Neural cell (in vitro differentiated cells): ENCODE results near the gene SYCE3. TPM values are rescaled to one million over a fixed set of nuclear protein-coding genes. Genes with fewer than 3 reads are reported as not detected.

ENCODE experiments used
- H2AFZ ChIP-seq: fragments of 200-600, 300-800 bp; sonication (generic), shearing (Covaris generic); 2 replicates; pipeline ENCODE4 v1.6.0; 2014; ENCODE audit warnings: low read depth, mild to moderate bottlenecking, antibody characterized with exemption, low read length, moderate library complexity
- H3F3A ChIP-seq: fragments of 200-600 bp; shearing (Covaris generic); 2 replicates; pipeline ENCODE4 v1.6.1; 2016; ENCODE audit warnings: mild to moderate bottlenecking, moderate library complexity, mixed read lengths, antibody characterized with exemption, low read length; ENCODE audit not compliant: insufficient read depth, poor library complexity, severe bottlenecking
- H3K27ac ChIP-seq: fragments of 200-600, 300-800 bp; sonication (generic), shearing (Covaris generic); 2 replicates; pipeline ENCODE4 v1.5.1; 2014; ENCODE audit warnings: mild to moderate bottlenecking, low read length, moderate library complexity
- H3K27me3 ChIP-seq: fragments of 300-800, 200-600 bp; sonication (generic), shearing (Covaris generic); 2 replicates; pipeline ENCODE4 v1.6.0; 2014; ENCODE audit warnings: mild to moderate bottlenecking, low read depth, low read length, moderate library complexity; ENCODE audit not compliant: insufficient read depth
- H3K36me3 ChIP-seq: fragments of 300-800, 200-600 bp; sonication (generic), shearing (Covaris generic); 2 replicates; pipeline ENCODE4 v1.5.1; 2014; ENCODE audit warnings: mild to moderate bottlenecking, antibody characterized with exemption, low read length, moderate library complexity; ENCODE audit not compliant: insufficient read depth
- H3K4me2 ChIP-seq: fragments of 300-800, 200-600 bp; sonication (generic), shearing (Covaris generic); 2 replicates; pipeline ENCODE4 v1.6.0; 2014; ENCODE audit warnings: mild to moderate bottlenecking, low read length
- H3K4me3 ChIP-seq: fragments of 300-800, 200-600 bp; sonication (generic), shearing (Covaris generic); 2 replicates; pipeline ENCODE4 v1.5.1; 2014; ENCODE audit warnings: mild to moderate bottlenecking, low read length, moderate library complexity
- H3K79me2 ChIP-seq: fragments of 200-600 bp; shearing (Covaris generic); replicated peaks from 2 replicates; pipeline ENCODE4 v1.6.0; 2014; ENCODE audit warnings: mild to moderate bottlenecking, low read length, moderate library complexity; ENCODE audit not compliant: insufficient read depth
- H3K9ac ChIP-seq: fragments of 300-800, 200-600 bp; sonication (generic), shearing (Covaris generic); 2 replicates; pipeline ENCODE4 v1.6.1; 2016; ENCODE audit warnings: mild to moderate bottlenecking, low read length, mixed read lengths
- H3K9me2 ChIP-seq: fragments of 200-600 bp; shearing (Covaris generic); 2 replicates; pipeline ENCODE4 v1.6.1; 2016; ENCODE audit warnings: mild to moderate bottlenecking, low read length, mixed read lengths; ENCODE audit not compliant: insufficient read depth
- H3K9me3 ChIP-seq: fragments of 200-600, 300-800 bp; sonication (generic), shearing (Covaris generic); 2 replicates; pipeline ENCODE4 v1.6.1; 2016; ENCODE audit warnings: mild to moderate bottlenecking, mixed run types, low read length, moderate library complexity, mixed read lengths
- H4K20me1 ChIP-seq: fragments of 200-600 bp; shearing (Covaris generic); 2 replicates; pipeline ENCODE4 v1.6.1; 2016; ENCODE audit warnings: mild to moderate bottlenecking, mixed run types; ENCODE audit not compliant: insufficient read depth
- EP300 ChIP-seq: fragments of 450-650 bp; conservative IDR thresholded peaks from 2 replicates; pipeline ENCODE4 v1.6.1; 2014; ENCODE audit warnings: antibody characterized with exemption, mild to moderate bottlenecking, moderate library complexity; ENCODE audit not compliant: poor library complexity, severe bottlenecking
- EZH2 ChIP-seq: fragments of 200-600, 300-800 bp; shearing (Covaris generic), sonication (generic); IDR thresholded peaks from 2 replicates; pipeline ENCODE4 v1.6.1; 2014; ENCODE audit warnings: antibody characterized with exemption, low read length, borderline replicate concordance, mild to moderate bottlenecking; ENCODE audit not compliant: insufficient read depth, poor library complexity, severe bottlenecking
- MXI1 ChIP-seq: fragments of 450-650 bp; conservative IDR thresholded peaks from 2 replicates; pipeline ENCODE4 v1.6.1; 2014; ENCODE audit warnings: antibody characterized with exemption, mild to moderate bottlenecking; ENCODE audit not compliant: poor library complexity, severe bottlenecking
- POLR2AphosphoS5 ChIP-seq: IDR thresholded peaks from 2 replicates; pipeline ENCODE4 v1.6.1; 2012
- RAD21 ChIP-seq: fragments of 450-650 bp; conservative IDR thresholded peaks from 2 replicates; pipeline ENCODE4 v1.6.1; 2014; ENCODE audit warnings: antibody characterized with exemption, mild to moderate bottlenecking, moderate library complexity
- SMC3 ChIP-seq: fragments of 450-650 bp; conservative IDR thresholded peaks from 2 replicates; pipeline ENCODE4 v1.6.1; 2014; ENCODE audit warnings: antibody characterized with exemption, mild to moderate bottlenecking, moderate library complexity; ENCODE audit not compliant: poor library complexity
- TAF1 ChIP-seq: IDR thresholded peaks from 2 replicates; pipeline ENCODE4 v1.6.1; 2012; ENCODE audit warnings: low read depth
- polyA plus RNA-seq: library from polyadenylated mRNA; depleted of rRNA; stranded (reverse); fragments of >200 nt; gene quantifications from 2 replicates; pipeline ENCODE4 v1.2.3, GENCODE V29; 2014
- TF ChIP-seq, protein P1 (sequence below): fragments of 450-650 bp; IDR thresholded peaks from 2 replicates; pipeline ENCODE4 v1.5.1; 2014; ENCODE audit warnings: antibody characterized with exemption, mild to moderate bottlenecking, moderate library complexity; ENCODE audit not compliant: poor library complexity, severe bottlenecking
- TF ChIP-seq, protein P2 (sequence below): IDR thresholded peaks from 2 replicates; pipeline ENCODE4 v1.6.1; 2012; ENCODE audit warnings: borderline replicate concordance

The SYCE3 gene
- polyA plus RNA-seq, 1 donor from 2014 or later, result not detected

DNA sequence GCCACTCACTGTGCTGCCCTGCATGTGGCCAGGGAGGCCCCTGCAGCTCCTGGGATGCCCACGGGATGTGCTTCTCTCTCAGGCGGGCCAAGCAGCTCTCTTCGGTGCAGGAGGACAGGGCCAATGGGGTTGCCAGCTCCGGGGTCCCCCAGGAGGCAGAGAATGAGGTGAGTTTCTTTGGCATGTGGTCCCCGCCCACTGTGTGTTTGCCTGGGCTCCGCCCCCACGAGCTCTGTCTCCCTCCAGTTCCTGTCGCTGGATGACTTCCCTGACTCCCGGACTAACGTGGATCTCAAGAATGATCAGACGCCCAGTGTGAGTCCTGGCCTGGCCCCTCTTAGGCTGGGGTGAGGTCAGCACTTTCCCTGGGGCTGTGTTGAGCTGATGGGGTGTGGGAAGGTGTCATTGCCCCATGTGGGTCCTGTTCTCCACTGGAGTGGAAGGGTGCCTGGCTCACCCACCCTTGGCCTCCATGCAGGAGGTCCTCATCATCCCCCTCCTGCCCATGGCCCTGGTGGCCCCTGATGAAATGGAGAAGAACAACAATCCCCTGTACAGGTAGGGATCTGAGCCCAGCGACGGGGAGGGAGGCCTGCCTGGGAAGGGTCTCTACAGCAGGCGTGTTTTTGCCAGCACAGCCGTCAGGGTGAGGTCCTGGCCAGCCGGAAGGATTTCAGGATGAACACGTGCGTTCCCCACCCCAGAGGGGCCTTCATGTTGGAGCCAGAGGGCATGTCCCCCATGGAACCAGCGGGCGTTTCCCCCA, 45.0 kb downstream of the SYCE3 start:
- Histone ChIP-seq H3K4me2 (no peak overlapping the region), H3K9me3 (no peaks in the 10 kb centered on the region), H3K27ac (no peak overlapping the region), H2AFZ (no peak overlapping the region), H3K9ac (no peak overlapping the region), H3K27me3 (no peaks in the 10 kb centered on the region), H3K79me2 (peaks cover 3% of the 10 kb centered on the region), H3F3A (no peaks in the 10 kb centered on the region), H3K4me3 (no peak overlapping the region), H3K36me3 (no peaks in the 10 kb centered on the region), H4K20me1 (no peaks in the 10 kb centered on the region), H3K9me2 (no peaks in the 10 kb centered on the region)
- TF ChIP-seq EP300 (no peak), MXI1 (no peak), POLR2AphosphoS5 (no peak), RAD21 (no peak), EZH2 (no peak), TAF1 (no peak), SMC3 (no peak)
- TF ChIP-seq, protein P1, sequence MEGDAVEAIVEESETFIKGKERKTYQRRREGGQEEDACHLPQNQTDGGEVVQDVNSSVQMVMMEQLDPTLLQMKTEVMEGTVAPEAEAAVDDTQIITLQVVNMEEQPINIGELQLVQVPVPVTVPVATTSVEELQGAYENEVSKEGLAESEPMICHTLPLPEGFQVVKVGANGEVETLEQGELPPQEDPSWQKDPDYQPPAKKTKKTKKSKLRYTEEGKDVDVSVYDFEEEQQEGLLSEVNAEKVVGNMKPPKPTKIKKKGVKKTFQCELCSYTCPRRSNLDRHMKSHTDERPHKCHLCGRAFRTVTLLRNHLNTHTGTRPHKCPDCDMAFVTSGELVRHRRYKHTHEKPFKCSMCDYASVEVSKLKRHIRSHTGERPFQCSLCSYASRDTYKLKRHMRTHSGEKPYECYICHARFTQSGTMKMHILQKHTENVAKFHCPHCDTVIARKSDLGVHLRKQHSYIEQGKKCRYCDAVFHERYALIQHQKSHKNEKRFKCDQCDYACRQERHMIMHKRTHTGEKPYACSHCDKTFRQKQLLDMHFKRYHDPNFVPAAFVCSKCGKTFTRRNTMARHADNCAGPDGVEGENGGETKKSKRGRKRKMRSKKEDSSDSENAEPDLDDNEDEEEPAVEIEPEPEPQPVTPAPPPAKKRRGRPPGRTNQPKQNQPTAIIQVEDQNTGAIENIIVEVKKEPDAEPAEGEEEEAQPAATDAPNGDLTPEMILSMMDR, result no peak
- TF ChIP-seq, protein P2, sequence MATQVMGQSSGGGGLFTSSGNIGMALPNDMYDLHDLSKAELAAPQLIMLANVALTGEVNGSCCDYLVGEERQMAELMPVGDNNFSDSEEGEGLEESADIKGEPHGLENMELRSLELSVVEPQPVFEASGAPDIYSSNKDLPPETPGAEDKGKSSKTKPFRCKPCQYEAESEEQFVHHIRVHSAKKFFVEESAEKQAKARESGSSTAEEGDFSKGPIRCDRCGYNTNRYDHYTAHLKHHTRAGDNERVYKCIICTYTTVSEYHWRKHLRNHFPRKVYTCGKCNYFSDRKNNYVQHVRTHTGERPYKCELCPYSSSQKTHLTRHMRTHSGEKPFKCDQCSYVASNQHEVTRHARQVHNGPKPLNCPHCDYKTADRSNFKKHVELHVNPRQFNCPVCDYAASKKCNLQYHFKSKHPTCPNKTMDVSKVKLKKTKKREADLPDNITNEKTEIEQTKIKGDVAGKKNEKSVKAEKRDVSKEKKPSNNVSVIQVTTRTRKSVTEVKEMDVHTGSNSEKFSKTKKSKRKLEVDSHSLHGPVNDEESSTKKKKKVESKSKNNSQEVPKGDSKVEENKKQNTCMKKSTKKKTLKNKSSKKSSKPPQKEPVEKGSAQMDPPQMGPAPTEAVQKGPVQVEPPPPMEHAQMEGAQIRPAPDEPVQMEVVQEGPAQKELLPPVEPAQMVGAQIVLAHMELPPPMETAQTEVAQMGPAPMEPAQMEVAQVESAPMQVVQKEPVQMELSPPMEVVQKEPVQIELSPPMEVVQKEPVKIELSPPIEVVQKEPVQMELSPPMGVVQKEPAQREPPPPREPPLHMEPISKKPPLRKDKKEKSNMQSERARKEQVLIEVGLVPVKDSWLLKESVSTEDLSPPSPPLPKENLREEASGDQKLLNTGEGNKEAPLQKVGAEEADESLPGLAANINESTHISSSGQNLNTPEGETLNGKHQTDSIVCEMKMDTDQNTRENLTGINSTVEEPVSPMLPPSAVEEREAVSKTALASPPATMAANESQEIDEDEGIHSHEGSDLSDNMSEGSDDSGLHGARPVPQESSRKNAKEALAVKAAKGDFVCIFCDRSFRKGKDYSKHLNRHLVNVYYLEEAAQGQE, result no peak

DNA sequence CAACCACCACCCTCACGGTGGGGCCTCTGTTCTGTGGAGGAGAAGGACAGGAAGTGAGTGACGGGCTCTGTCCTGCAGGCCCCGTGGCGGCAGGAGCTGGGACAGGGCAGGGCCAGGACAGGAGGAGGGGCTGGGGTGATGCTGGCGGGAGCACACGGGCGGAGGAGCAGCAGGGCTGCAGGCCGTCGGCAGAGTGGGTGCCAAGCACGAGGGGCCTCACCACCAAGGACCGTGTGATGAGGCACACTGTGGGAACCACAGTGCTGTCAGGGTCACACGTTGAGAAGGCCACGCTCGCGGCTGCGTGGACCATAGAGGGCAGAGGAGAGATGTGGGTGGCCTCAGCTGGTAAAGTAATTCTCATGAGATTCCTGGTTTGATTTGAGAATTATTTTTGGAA, 45.8 kb downstream of the SYCE3 start:
- Histone ChIP-seq H3K79me2 (peaks cover 7% of the 10 kb centered on the region), H3K9ac (no peak overlapping the region)
- TF ChIP-seq TAF1, result no peak
- no peak for TF ChIP-seq EZH2
- no peak for TF ChIP-seq EP300
- no peak for TF ChIP-seq RAD21
- TF ChIP-seq, protein P2, result no peak
- TF ChIP-seq SMC3, result no peak
- TF ChIP-seq MXI1, result no peak
- TF ChIP-seq POLR2AphosphoS5, result no peak
- TF ChIP-seq, protein P1, result no peak

More for the DNA sequence above, 45.8 kb downstream of the SYCE3 start:
- Histone ChIP-seq H3K4me2 (no peak overlapping the region), H4K20me1 (no peaks in the 10 kb centered on the region), H3K36me3 (no peaks in the 10 kb centered on the region), H3K9me3 (no peaks in the 10 kb centered on the region), H2AFZ (no peak overlapping the region), H3K9me2 (no peaks in the 10 kb centered on the region), H3K27me3 (no peaks in the 10 kb centered on the region), H3K27ac (no peak overlapping the region), H3K4me3 (no peak overlapping the region), H3F3A (no peaks in the 10 kb centered on the region)
